ENCODE measurements around the gene XCL2.

DNA sequence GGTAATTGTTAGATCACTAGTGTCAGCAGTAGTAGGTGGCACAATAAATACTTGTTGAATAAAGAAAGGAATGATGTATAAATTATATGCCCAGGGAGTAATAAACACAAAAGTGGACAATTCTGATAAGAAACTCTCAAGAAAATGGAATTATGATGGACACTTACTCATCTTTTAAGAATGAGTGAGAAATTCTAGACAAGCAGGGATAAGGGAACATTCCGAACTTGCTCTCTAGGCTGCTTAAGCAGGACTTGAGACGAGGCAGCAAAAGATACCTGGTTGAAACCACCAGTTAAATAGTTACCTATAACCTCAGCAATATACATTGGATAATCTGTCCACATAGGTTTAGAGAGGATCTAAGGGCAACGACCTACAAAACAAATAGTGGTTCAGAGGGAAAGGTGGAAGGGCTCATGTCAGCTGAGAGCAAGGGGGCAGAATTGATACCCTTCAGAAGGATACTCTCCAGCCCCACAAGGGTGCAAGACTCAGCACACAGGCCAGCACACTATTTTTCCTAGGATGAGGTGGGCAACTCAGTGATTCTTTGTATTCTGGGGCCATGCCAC, 46.3 kb downstream of the XCL2 start:
- TF ChIP-seq, protein P1, sequence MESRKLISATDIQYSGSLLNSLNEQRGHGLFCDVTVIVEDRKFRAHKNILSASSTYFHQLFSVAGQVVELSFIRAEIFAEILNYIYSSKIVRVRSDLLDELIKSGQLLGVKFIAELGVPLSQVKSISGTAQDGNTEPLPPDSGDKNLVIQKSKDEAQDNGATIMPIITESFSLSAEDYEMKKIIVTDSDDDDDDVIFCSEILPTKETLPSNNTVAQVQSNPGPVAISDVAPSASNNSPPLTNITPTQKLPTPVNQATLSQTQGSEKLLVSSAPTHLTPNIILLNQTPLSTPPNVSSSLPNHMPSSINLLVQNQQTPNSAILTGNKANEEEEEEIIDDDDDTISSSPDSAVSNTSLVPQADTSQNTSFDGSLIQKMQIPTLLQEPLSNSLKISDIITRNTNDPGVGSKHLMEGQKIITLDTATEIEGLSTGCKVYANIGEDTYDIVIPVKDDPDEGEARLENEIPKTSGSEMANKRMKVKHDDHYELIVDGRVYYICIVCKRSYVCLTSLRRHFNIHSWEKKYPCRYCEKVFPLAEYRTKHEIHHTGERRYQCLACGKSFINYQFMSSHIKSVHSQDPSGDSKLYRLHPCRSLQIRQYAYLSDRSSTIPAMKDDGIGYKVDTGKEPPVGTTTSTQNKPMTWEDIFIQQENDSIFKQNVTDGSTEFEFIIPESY (IDR thresholded peaks at IDR 0.05; ENCODE audit: extremely low read depth, insufficient replicate concordance, low read length), result no peak
- TF ChIP-seq POLR2AphosphoS5 (IDR thresholded peaks at IDR 0.05; ENCODE audit: low read depth, low read length), result no peak
- TF ChIP-seq CEBPB (IDR thresholded peaks at IDR 0.05; ENCODE audit: low read depth), result no peak
- TF ChIP-seq POLR2A (IDR thresholded peaks at IDR 0.05; ENCODE audit: borderline replicate concordance, extremely low read depth, insufficient read depth, insufficient read length), result no peak
- TF ChIP-seq YY1 (IDR thresholded peaks at IDR 0.05; ENCODE audit: extremely low read depth, insufficient replicate concordance, low read depth, low read length), result no peak
- no peak for TF ChIP-seq CTCF (IDR thresholded peaks at IDR 0.05 in 2 of 3, conservative IDR thresholded peaks at IDR 0.05 in 1 of 3; ENCODE audit: borderline replicate concordance in 1 of 3, insufficient read depth in 1 of 3, low read depth in 2 of 3, low read length in 2 of 3)
- TF ChIP-seq FOSL1 (IDR thresholded peaks at IDR 0.05; ENCODE audit: low read depth), result no peak
- TF ChIP-seq REST (IDR thresholded peaks at IDR 0.05; ENCODE audit: low read depth), result no peak
- no peak for TF ChIP-seq TCF7L2 (IDR thresholded peaks at IDR 0.05; ENCODE audit: borderline replicate concordance, extremely low read depth, insufficient read depth, insufficient read length)
- TF ChIP-seq EZH2phosphoT487 (IDR thresholded peaks at IDR 0.05; ENCODE audit: borderline replicate concordance), result no peak

Data from HCT116 (cell line).